Activated CD4-positive, alpha-beta memory T cell treated with anti-CD3 and anti-CD28 coated beads, Interleukin-2, amount 10 ng/mL, durations not matched to agents 7 days and 5 days (primary cell): ENCODE measurements around the gene GATA2. TPM values are rescaled to one million over a fixed set of nuclear protein-coding genes. Genes with fewer than 3 reads are reported as not detected.

ENCODE experiments used
- CTCF ChIA-PET: fragments of 350-600 bp; sonication (Branson Sonifier 250); formaldehyde crosslinking; loops from one replicate; lab custom pipeline; 2021; ENCODE audit warnings: antibody characterized with exemption, inconsistent platforms; lab: Charles Lee
- POLR2A ChIA-PET: fragments of 350-600 bp; sonication (Branson Sonifier 250); formaldehyde crosslinking; loops from one replicate; lab custom pipeline; 2021; ENCODE audit warnings: antibody characterized with exemption; lab: Charles Lee
- DNase-seq: peaks from one replicate; pipeline ENCODE4 v3.0.0-alpha.2; 2020
- H3K27ac Mint-ChIP-seq: one replicate; pipeline ENCODE4 v1.8.0; 2021; ENCODE audit warnings: mild to moderate bottlenecking, mixed read lengths
- H3K27me3 Mint-ChIP-seq: one replicate; pipeline ENCODE4 v1.8.0; 2021; ENCODE audit warnings: mixed read lengths
- H3K36me3 Mint-ChIP-seq: one replicate; pipeline ENCODE4 v1.8.0; 2021; ENCODE audit warnings: low read depth, mixed read lengths
- H3K4me1 Mint-ChIP-seq: one replicate; pipeline ENCODE4 v1.8.0; 2021; ENCODE audit warnings: mixed read lengths
- H3K4me3 Mint-ChIP-seq: one replicate; pipeline ENCODE4 v1.8.0; 2021; ENCODE audit warnings: mild to moderate bottlenecking, mixed read lengths
- H3K9me3 Mint-ChIP-seq: one replicate; pipeline ENCODE4 v1.8.0; 2021; ENCODE audit warnings: mixed read lengths
- total RNA-seq, 2 experiments: library from RNA; stranded (reverse); gene quantifications; one replicate each; pipeline ENCODE4 v1.2.3, GENCODE V29; 2021

GATA2 gene
- total RNA-seq, 2 experiments from 2014 or later, result 0.08 to 0.23 TPM

- Mint-ChIP-seq H3K4me1 (peaks cover 5% of the 10 kb centered on the region), H3K27ac (no peak overlapping the region), H3K27me3 (peaks cover 50% of the 10 kb centered on the region), H3K4me3 (no peak overlapping the region), H3K36me3 (no peaks in the 10 kb centered on the region), H3K9me3 (no peaks in the 10 kb centered on the region)
- CTCF ChIA-PET, result no interaction called here
- POLR2A ChIA-PET, result no interaction called here
- DNase-seq, result no peak
Observed at GRCh38 chr3:128435561-128435960, 57.4 kb downstream of the GATA2 start.

- POLR2A ChIA-PET, result no interaction called here
- Mint-ChIP-seq H3K4me1 (peaks cover 5% of the 10 kb centered on the region), H3K4me3 (no peak overlapping the region), H3K27ac (no peak overlapping the region), H3K36me3 (no peaks in the 10 kb centered on the region), H3K9me3 (no peaks in the 10 kb centered on the region), H3K27me3 (peaks cover 52% of the 10 kb centered on the region)
- CTCF ChIA-PET, result no interaction called here
- DNase-seq, result no peak
Observed at GRCh38 chr3:128435058-128435457, 57.9 kb downstream of the GATA2 start.

- no peak for DNase-seq
- H3K27me3 Mint-ChIP-seq, result peaks cover 51% of the 10 kb centered on the region
- no peak overlapping the region for H3K27ac Mint-ChIP-seq
- H3K36me3 Mint-ChIP-seq, result no peaks in the 10 kb centered on the region
- ChIA-PET CTCF (no interaction called here), POLR2A (no interaction called here)
- H3K4me1 Mint-ChIP-seq, result peaks cover 5% of the 10 kb centered on the region
- no peak overlapping the region for H3K4me3 Mint-ChIP-seq
- no peaks in the 10 kb centered on the region for H3K9me3 Mint-ChIP-seq
Observed at GRCh38 chr3:128434524-128434923, 58.5 kb downstream of the GATA2 start.

GRCh38 chr3:128433837-128434165 lies 59.2 kb downstream of the GATA2 start:
- DNase-seq, result no peak
- H3K4me3 Mint-ChIP-seq, result no peak overlapping the region
- H3K9me3 Mint-ChIP-seq, result no peaks in the 10 kb centered on the region
- H3K27me3 Mint-ChIP-seq, result peaks cover 50% of the 10 kb centered on the region
- H3K36me3 Mint-ChIP-seq, result no peaks in the 10 kb centered on the region
- H3K4me1 Mint-ChIP-seq, result peaks cover 5% of the 10 kb centered on the region
- H3K27ac Mint-ChIP-seq, result no peak overlapping the region
- CTCF ChIA-PET, result no interaction called here
- POLR2A ChIA-PET, result no interaction called here

- CTCF ChIA-PET, result no interaction called here
- no peak overlapping the region for H3K4me3 Mint-ChIP-seq
- no peaks in the 10 kb centered on the region for H3K9me3 Mint-ChIP-seq
- H3K27ac Mint-ChIP-seq, result no peak overlapping the region
- H3K36me3 Mint-ChIP-seq, result no peaks in the 10 kb centered on the region
- H3K27me3 Mint-ChIP-seq, result peaks cover 48% of the 10 kb centered on the region
- POLR2A ChIA-PET, result no interaction called here
- DNase-seq, result no peak
- H3K4me1 Mint-ChIP-seq, result peaks cover 5% of the 10 kb centered on the region
Observed at GRCh38 chr3:128432971-128433836, 59.8 kb downstream of the GATA2 start.

GRCh38 chr3:128432301-128432970 lies 60.6 kb downstream of the GATA2 start:
- Mint-ChIP-seq H3K27ac (no peak overlapping the region), H3K9me3 (no peaks in the 10 kb centered on the region), H3K4me3 (no peak overlapping the region), H3K36me3 (no peaks in the 10 kb centered on the region), H3K27me3 (peaks cover 49% of the 10 kb centered on the region), H3K4me1 (peaks cover 5% of the 10 kb centered on the region)
- CTCF ChIA-PET, result no interaction called here
- no peak for DNase-seq
- POLR2A ChIA-PET, result no interaction called here

GRCh38 chr3:128431803-128432300 lies 61.1 kb downstream of the GATA2 start:
- Mint-ChIP-seq H3K27me3 (peaks cover 52% of the 10 kb centered on the region), H3K27ac (no peak overlapping the region), H3K4me3 (no peak overlapping the region), H3K9me3 (no peaks in the 10 kb centered on the region), H3K4me1 (peaks cover 5% of the 10 kb centered on the region), H3K36me3 (no peaks in the 10 kb centered on the region)
- CTCF ChIA-PET, result no interaction called here
- DNase-seq, result no peak
- POLR2A ChIA-PET, result no interaction called here

GRCh38 chr3:128430731-128431130 lies 62.3 kb downstream of the GATA2 start:
- Mint-ChIP-seq H3K9me3 (no peaks in the 10 kb centered on the region), H3K36me3 (no peaks in the 10 kb centered on the region), H3K4me3 (no peak overlapping the region), H3K4me1 (peaks cover 5% of the 10 kb centered on the region), H3K27ac (no peak overlapping the region), H3K27me3 (peaks cover 41% of the 10 kb centered on the region)
- CTCF ChIA-PET, result no interaction called here
- POLR2A ChIA-PET, result no interaction called here
- no peak for DNase-seq

GRCh38 chr3:128430301-128430700 lies 62.7 kb downstream of the GATA2 start:
- Mint-ChIP-seq H3K4me1 (peaks cover 5% of the 10 kb centered on the region), H3K9me3 (no peaks in the 10 kb centered on the region), H3K27ac (no peak overlapping the region), H3K36me3 (no peaks in the 10 kb centered on the region), H3K4me3 (no peak overlapping the region), H3K27me3 (peaks cover 41% of the 10 kb centered on the region)
- ChIA-PET CTCF (no interaction called here), POLR2A (no interaction called here)
- DNase-seq, result no peak

- DNase-seq, result no peak
- CTCF ChIA-PET, result no interaction called here
- no peak overlapping the region for H3K4me3 Mint-ChIP-seq
- H3K27ac Mint-ChIP-seq, result no peak overlapping the region
- H3K27me3 Mint-ChIP-seq, result peaks cover 41% of the 10 kb centered on the region
- H3K36me3 Mint-ChIP-seq, result no peaks in the 10 kb centered on the region
- no peaks in the 10 kb centered on the region for H3K9me3 Mint-ChIP-seq
- H3K4me1 Mint-ChIP-seq, result peaks cover 5% of the 10 kb centered on the region
- POLR2A ChIA-PET, result no interaction called here
Observed at GRCh38 chr3:128429751-128430150, 63.2 kb downstream of the GATA2 start.

Other genes starting within 250 kb of the GATA2 start
- not detected for gene DNAJB8, start 26.3 kb downstream of the GATA2 start, total RNA-seq
- gene RPN1, start 157.6 kb upstream of the GATA2 start, total RNA-seq, result 100 to 1,000 TPM; 190 to 192 TPM
- gene RAB7A, start 233.0 kb upstream of the GATA2 start, total RNA-seq, result 100 to 1,000 TPM; 213 to 225 TPM